ENCODE data around the gene BARD1. TPM values are rescaled to one million over a fixed set of nuclear protein-coding genes. Genes with fewer than 3 reads are reported as not detected.

Gene BARD1
- total RNA-seq, 1 experiment from 2014 or later = 26.1 TPM

DNA sequence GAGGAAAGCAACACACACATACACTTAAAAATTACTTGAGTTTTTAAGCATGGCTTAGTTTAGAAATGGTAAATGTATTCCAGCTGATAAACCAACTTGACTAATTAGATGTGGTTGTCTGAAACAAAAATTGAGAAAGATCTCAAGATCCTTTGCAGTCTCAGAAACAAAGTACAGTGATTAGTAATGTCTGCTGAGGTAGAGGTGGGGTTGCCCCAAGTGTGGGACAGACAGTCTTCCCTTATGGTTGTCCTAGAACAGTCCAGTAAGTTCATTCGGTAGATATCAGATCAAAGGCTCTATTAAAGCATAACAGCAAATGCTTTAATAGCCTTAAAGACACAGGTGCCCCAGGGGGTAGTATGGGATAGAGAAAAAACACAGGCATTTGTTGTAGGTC is 94.5 kb downstream of the BARD1 start:
- POLR2A ChIA-PET = no interaction called here
- intact Hi-C loops (cut with micrococcal nuclease; ENCODE audit: unreplicated experiment) = no loop called here
- no TSS peak for BruUV-seq (replicated peaks)

DNA sequence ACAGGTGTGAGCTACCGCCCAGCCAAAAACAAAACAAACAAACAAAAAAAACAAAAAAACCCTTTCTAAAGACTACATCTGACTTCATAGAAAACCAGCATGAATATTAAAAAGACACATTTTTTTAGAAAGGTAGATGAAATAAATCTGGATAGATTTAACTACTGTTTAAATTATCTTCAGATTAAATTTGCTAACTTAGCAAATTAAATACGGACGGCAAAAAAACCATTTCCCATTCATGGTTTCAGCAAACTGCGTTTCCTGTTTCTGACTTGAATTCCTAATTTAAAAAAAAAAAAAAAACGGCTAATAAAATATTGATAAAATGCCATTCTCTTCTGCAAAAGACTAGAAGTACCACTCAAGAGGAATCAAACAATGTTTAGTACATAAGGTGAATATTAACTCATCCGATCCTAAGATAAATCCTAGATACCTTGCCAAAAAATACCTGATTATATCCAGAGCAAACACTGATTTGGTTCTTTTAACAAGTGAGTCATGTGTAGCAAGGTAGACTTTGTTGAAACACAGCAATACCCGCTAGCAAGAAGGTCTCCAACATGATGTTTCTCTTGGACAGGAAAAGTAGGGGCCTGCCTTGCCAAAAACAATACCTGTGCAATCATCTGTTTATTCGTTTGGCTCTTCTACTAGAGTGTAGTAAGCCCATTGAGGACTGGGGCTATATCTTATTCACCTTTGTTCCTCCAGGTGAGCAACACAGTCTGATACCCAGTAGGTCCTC is 96.2 kb downstream of the BARD1 start:
- H3K9me3 ChIP-seq = no peaks in the 10 kb centered on the region
- no peak overlapping the region for H3K4me3 Mint-ChIP-seq (ENCODE audit: unreplicated experiment)
- ChIA-PET POLR2A (no interaction called here), CTCF (no interaction called here)
- TF ChIP-seq CTCF (IDR thresholded peaks at IDR 0.05; ENCODE audit: insufficient read depth in 1 of 2, low read depth in 1 of 2, low read length in 1 of 2, severe bottlenecking in 1 of 2, unreplicated experiment in 1 of 2) = no peak
- no peaks in the 10 kb centered on the region for H3K27me3 Mint-ChIP-seq (ENCODE audit: insufficient read depth, unreplicated experiment)
- no peaks in the 10 kb centered on the region for H3K27me3 ChIP-seq (replicated peaks; ENCODE audit: control insufficient read depth, insufficient read depth, low read length)
- DNase-seq = no peak
- no peaks in the 10 kb centered on the region for H3K4me1 ChIP-seq
- H3K4me3 ChIP-seq (ENCODE audit: low read depth, low read length) = no peak overlapping the region
- peaks cover 4% of the 10 kb centered on the region for H3K9me3 Mint-ChIP-seq (ENCODE audit: unreplicated experiment)
- no peaks in the 10 kb centered on the region; the same call in 1 of the 2 replicates for H3K36me3 ChIP-seq (ENCODE audit: control insufficient read depth, insufficient read depth, low read length)
- BruUV-seq (replicated peaks) = no TSS peak
- intact Hi-C loops (cut with micrococcal nuclease; ENCODE audit: unreplicated experiment) = no loop called here
- peaks cover 6% of the 10 kb centered on the region for H3K36me3 Mint-ChIP-seq (ENCODE audit: insufficient read depth, unreplicated experiment)
- H3K27ac Mint-ChIP-seq (ENCODE audit: unreplicated experiment) = no peak overlapping the region
- peaks cover 6% of the 10 kb centered on the region for H3K4me1 Mint-ChIP-seq (ENCODE audit: low read depth, unreplicated experiment)

More for the DNA sequence above, 94.5 kb downstream of the BARD1 start:
- Mint-ChIP-seq H3K4me1 (ENCODE audit: low read depth, unreplicated experiment) (no peaks in the 10 kb centered on the region), H3K9me3 (ENCODE audit: unreplicated experiment) (peaks cover 10% of the 10 kb centered on the region), H3K4me3 (ENCODE audit: unreplicated experiment) (no peak overlapping the region), H3K27ac (ENCODE audit: unreplicated experiment) (no peak overlapping the region), H3K36me3 (ENCODE audit: insufficient read depth, unreplicated experiment) (peaks cover 10% of the 10 kb centered on the region), H3K27me3 (ENCODE audit: insufficient read depth, unreplicated experiment) (no peaks in the 10 kb centered on the region)
- H3K4me1 ChIP-seq = no peaks in the 10 kb centered on the region
- CTCF ChIA-PET = no interaction called here
- no peaks in the 10 kb centered on the region for H3K27me3 ChIP-seq (replicated peaks; ENCODE audit: control insufficient read depth, insufficient read depth, low read length)
- no peak for TF ChIP-seq CTCF (IDR thresholded peaks at IDR 0.05; ENCODE audit: insufficient read depth in 1 of 2, low read depth in 1 of 2, low read length in 1 of 2, severe bottlenecking in 1 of 2, unreplicated experiment in 1 of 2)
- H3K4me3 ChIP-seq (ENCODE audit: low read depth, low read length) = no peak overlapping the region
- no peak for DNase-seq
- H3K36me3 ChIP-seq (ENCODE audit: control insufficient read depth, insufficient read depth, low read length) = no peaks in the 10 kb centered on the region; the same call in 1 of the 2 replicates
- H3K9me3 ChIP-seq = no peaks in the 10 kb centered on the region

DNA sequence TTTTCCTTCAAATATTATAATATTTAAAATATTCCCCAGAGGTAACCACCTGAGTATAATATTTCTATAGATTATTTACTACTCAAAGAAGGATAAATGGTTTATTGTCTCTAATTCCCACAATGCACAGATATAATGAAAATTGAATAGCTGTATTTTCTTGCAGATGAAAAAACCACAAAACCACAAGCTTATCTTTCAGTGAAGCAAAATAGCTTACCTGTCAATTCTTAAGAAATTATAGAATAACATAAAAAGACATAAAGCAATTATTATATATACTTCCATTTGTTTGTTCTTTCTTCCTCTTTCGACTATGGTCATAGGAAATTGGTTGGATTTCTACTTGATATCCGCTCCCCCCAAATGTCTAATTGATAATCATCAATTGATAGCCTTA is 98.8 kb downstream of the BARD1 start:
- Mint-ChIP-seq H3K4me1 (ENCODE audit: low read depth, unreplicated experiment) (peaks cover 6% of the 10 kb centered on the region), H3K27me3 (ENCODE audit: insufficient read depth, unreplicated experiment) (no peaks in the 10 kb centered on the region), H3K9me3 (ENCODE audit: unreplicated experiment) (no peaks in the 10 kb centered on the region), H3K4me3 (ENCODE audit: unreplicated experiment) (no peak overlapping the region), H3K27ac (ENCODE audit: unreplicated experiment) (no peak overlapping the region), H3K36me3 (ENCODE audit: insufficient read depth, unreplicated experiment) (no peaks in the 10 kb centered on the region)
- Histone ChIP-seq H3K36me3 (ENCODE audit: control insufficient read depth, insufficient read depth, low read length) (no peaks in the 10 kb centered on the region), H3K27me3 (replicated peaks; ENCODE audit: control insufficient read depth, insufficient read depth, low read length) (no peaks in the 10 kb centered on the region), H3K9me3 (no peaks in the 10 kb centered on the region), H3K4me3 (ENCODE audit: low read depth, low read length) (no peak overlapping the region), H3K4me1 (no peaks in the 10 kb centered on the region)
- ChIA-PET CTCF (no interaction called here), POLR2A (no interaction called here)
- TF ChIP-seq CTCF (IDR thresholded peaks at IDR 0.05; ENCODE audit: insufficient read depth in 1 of 2, low read depth in 1 of 2, low read length in 1 of 2, severe bottlenecking in 1 of 2, unreplicated experiment in 1 of 2) = no peak
- intact Hi-C loops (cut with micrococcal nuclease; ENCODE audit: unreplicated experiment) = no loop called here
- DNase-seq = no peak
- no TSS peak for BruUV-seq (replicated peaks)
